HUES6 (cell line): ENCODE results near the gene RERG.

Source experiments
- H3K27ac ChIP-seq: 2 replicates; pipeline ENCODE4 v1.7.0; 2013; ENCODE audit warnings: low read depth, mild to moderate bottlenecking, low read length, inconsistent platforms
- H3K27me3 ChIP-seq: 2 replicates; pipeline ENCODE4 v1.6.1; 2013; ENCODE audit warnings: low read length; ENCODE audit not compliant: control insufficient read depth, insufficient read depth
- H3K36me3 ChIP-seq: 2 replicates; pipeline ENCODE4 v1.6.1; 2013; ENCODE audit warnings: low read length; ENCODE audit not compliant: control insufficient read depth, insufficient read depth
- H3K4me1 ChIP-seq: 2 replicates; pipeline ENCODE4 v1.6.1; 2013; ENCODE audit warnings: low read length; ENCODE audit not compliant: control insufficient read depth, insufficient read depth
- H3K4me3 ChIP-seq: 2 replicates; pipeline ENCODE4 v1.5.1; 2013; ENCODE audit warnings: low read depth, low read length
- H3K9ac ChIP-seq: one replicate; pipeline ENCODE4 v1.6.1; 2013; ENCODE audit warnings: mild to moderate bottlenecking, low read length
- H3K9me3 ChIP-seq: 2 replicates; pipeline ENCODE4 v1.6.1; 2013; ENCODE audit warnings: low read depth, low read length; ENCODE audit not compliant: control insufficient read depth, insufficient read depth

Gene RERG

GRCh38 chr12:15184484-15184883, 36.7 kb downstream of the RERG start:
- H3K36me3 ChIP-seq: no peaks in the 10 kb centered on the region
- H3K4me3 ChIP-seq: no peak overlapping the region
- H3K4me1 ChIP-seq: no peaks in the 10 kb centered on the region
- no peaks in the 10 kb centered on the region for H3K9me3 ChIP-seq
- H3K27ac ChIP-seq: no peak overlapping the region
- no peak overlapping the region for H3K9ac ChIP-seq
- H3K27me3 ChIP-seq: no peaks in the 10 kb centered on the region

- Histone ChIP-seq H3K4me1 (no peaks in the 10 kb centered on the region), H3K4me3 (no peak overlapping the region), H3K27me3 (no peaks in the 10 kb centered on the region), H3K9ac (no peak overlapping the region), H3K36me3 (no peaks in the 10 kb centered on the region), H3K27ac (no peak overlapping the region), H3K9me3 (no peaks in the 10 kb centered on the region)
These were observed 37.4 kb downstream of the RERG start for GRCh38 chr12:15183821-15184220.

DNA sequence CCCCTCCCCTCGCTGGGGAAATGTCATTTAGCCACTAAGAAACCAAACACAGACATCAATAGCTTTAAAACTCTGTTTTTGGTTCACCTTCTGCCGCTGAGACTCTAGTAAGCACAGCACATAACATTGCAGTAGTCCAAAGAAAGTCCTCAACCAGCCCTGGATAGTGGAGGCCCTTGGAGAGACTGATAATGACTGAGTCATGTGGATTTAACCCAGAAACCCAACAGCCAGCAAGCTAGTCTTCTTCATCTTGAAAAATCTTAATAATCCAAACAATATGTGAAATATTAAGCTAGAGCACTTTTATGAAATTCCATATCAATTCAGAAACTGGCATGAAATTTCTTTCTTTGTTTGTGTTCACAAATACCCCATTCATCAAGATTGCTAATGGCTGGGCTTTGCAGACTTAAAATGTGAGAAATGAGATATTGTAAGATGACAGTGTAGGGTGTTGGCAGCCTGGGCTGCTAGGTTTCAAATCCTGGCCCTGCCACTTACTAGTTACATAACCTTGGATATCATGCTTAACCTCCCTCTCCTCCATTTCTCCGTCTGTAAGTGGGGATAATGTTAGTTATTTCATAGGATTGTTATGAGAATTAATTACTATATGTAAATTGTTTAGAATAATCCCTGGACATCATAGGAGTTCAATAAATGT, 40.1 kb downstream of the RERG start:
- Histone ChIP-seq H3K4me1 (no peaks in the 10 kb centered on the region), H3K4me3 (no peak overlapping the region), H3K36me3 (no peaks in the 10 kb centered on the region), H3K9me3 (no peaks in the 10 kb centered on the region), H3K27ac (no peak overlapping the region), H3K9ac (no peak overlapping the region), H3K27me3 (no peaks in the 10 kb centered on the region)

GRCh38 chr12:15180325-15180724, 40.9 kb downstream of the RERG start:
- Histone ChIP-seq H3K9ac (no peak overlapping the region), H3K27ac (no peak overlapping the region), H3K36me3 (no peaks in the 10 kb centered on the region), H3K9me3 (no peaks in the 10 kb centered on the region), H3K4me3 (no peak overlapping the region), H3K4me1 (peaks cover 6% of the 10 kb centered on the region; the same call in 1 of the 2 replicates), H3K27me3 (no peaks in the 10 kb centered on the region)

- Histone ChIP-seq H3K4me1 (peaks cover 6% of the 10 kb centered on the region; the same call in 1 of the 2 replicates), H3K9ac (no peak overlapping the region), H3K27me3 (no peaks in the 10 kb centered on the region), H3K9me3 (no peaks in the 10 kb centered on the region), H3K4me3 (no peak overlapping the region), H3K36me3 (no peaks in the 10 kb centered on the region), H3K27ac (no peak overlapping the region)
These were observed 41.5 kb downstream of the RERG start for GRCh38 chr12:15179672-15180071.

GRCh38 chr12:15173142-15173541, 48.1 kb downstream of the RERG start:
- no peak overlapping the region for H3K9ac ChIP-seq
- no peak overlapping the region for H3K4me3 ChIP-seq
- no peak overlapping the region for H3K27ac ChIP-seq
- no peaks in the 10 kb centered on the region for H3K27me3 ChIP-seq
- no peaks in the 10 kb centered on the region for H3K9me3 ChIP-seq
- H3K36me3 ChIP-seq: no peaks in the 10 kb centered on the region
- H3K4me1 ChIP-seq: peaks cover 6% of the 10 kb centered on the region; the same call in 1 of the 2 replicates

DNA sequence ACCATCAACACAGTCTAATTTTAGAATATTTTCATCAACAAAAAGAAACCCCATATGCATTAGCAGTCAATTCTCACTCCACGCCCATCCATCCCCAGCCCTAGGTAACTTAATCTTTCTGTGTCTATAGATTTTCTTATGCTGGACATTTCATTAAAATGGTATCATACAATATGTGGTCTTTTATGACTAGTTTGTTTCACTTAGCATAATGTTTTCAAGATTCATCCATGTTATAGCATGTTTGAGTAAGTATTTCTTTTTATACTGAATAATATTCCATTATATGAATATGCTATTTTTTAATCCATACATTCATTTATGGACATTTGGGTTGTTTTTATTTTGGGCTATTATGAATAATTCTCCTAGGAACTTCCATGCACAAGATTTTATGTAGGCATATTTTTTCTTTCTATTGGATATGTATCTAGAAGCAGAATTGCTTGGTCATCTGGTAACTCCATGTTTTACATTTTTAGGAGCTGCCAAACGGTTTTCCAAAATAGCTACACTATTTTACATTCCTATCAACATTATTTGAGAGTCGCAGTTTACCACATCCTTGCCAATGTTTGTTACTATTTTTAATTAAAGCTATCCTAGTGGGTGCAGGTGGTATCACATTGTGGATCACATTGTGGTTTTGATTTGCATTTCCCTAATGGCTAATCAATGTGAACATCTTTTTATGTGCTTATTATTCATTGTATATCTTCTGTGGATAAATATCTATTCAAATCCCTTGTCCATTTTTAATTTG, 49.0 kb downstream of the RERG start:
- Histone ChIP-seq H3K9ac (no peak overlapping the region), H3K27ac (no peak overlapping the region), H3K4me1 (peaks cover 6% of the 10 kb centered on the region; the same call in 1 of the 2 replicates), H3K36me3 (no peaks in the 10 kb centered on the region), H3K27me3 (no peaks in the 10 kb centered on the region), H3K4me3 (no peak overlapping the region), H3K9me3 (no peaks in the 10 kb centered on the region)

DNA sequence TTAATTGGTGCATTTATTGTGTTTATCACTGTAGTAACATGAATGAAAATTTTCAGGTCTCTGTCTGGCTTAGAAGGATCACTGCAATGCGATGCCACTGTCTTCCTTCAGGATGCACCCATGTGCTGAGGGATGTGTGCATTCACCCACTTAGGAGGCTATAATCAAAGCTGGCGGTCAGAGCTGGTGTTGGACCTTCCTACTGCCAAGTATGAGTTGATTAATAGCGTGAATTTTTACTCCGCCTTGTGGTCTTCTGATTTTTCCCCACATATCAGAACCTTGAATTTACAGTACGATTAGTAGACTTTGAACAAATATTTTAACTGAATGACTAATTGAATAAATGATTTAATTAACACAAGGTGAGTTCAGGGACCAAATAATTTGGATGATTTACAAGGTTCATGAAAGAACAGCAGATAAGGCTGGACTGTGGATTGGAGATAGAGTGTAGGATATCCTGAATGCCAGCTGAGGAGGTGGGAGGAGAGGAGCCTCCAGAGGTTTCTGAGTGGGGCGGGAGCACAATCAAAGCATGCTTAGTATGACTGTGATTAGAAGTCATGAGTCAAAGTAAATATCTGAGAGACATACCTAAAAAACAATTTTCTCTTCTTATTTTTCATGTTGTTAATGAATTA, 50.1 kb downstream of the RERG start:
- H3K9ac ChIP-seq: no peak overlapping the region
- H3K4me3 ChIP-seq: no peak overlapping the region
- peaks cover 6% of the 10 kb centered on the region; the same call in 1 of the 2 replicates for H3K4me1 ChIP-seq
- H3K9me3 ChIP-seq: no peaks in the 10 kb centered on the region
- no peaks in the 10 kb centered on the region for H3K36me3 ChIP-seq
- H3K27me3 ChIP-seq: no peaks in the 10 kb centered on the region
- no peak overlapping the region for H3K27ac ChIP-seq

DNA sequence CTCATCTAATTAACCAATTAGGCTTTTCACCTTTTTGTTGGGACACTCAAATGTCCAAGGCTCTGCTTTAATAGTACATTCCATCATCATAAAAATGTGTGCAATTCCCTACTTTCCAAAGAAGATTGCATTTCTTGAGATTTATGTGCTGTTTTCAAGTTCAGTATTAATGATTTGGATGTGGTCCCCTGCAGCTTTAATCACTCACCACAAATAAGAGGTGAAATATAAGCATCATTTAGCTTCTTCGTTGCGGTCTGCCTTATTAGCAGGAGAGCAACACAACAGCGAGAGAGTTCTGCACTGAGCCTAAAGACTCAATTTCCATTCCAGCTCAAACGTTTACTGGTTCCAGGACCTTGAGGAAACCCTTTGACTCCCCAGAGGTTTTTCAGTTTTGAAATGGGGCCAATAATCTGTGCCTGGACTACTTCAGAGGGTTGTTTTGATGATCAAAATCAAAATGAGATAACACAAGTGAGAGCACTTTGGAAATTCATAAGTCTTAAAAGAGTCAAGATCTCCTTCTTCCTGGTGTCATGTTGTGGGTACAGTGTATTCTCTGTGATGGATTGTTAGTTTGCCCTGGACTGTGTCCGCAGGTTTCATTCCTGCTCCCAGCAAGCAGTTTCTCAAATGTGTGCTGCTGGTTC, 53.1 kb downstream of the RERG start:
- Histone ChIP-seq H3K36me3 (no peaks in the 10 kb centered on the region), H3K27ac (no peak overlapping the region), H3K4me3 (no peak overlapping the region), H3K9me3 (no peaks in the 10 kb centered on the region), H3K9ac (no peak overlapping the region), H3K27me3 (no peaks in the 10 kb centered on the region), H3K4me1 (peaks cover 5% of the 10 kb centered on the region; the same call in 1 of the 2 replicates)

DNA sequence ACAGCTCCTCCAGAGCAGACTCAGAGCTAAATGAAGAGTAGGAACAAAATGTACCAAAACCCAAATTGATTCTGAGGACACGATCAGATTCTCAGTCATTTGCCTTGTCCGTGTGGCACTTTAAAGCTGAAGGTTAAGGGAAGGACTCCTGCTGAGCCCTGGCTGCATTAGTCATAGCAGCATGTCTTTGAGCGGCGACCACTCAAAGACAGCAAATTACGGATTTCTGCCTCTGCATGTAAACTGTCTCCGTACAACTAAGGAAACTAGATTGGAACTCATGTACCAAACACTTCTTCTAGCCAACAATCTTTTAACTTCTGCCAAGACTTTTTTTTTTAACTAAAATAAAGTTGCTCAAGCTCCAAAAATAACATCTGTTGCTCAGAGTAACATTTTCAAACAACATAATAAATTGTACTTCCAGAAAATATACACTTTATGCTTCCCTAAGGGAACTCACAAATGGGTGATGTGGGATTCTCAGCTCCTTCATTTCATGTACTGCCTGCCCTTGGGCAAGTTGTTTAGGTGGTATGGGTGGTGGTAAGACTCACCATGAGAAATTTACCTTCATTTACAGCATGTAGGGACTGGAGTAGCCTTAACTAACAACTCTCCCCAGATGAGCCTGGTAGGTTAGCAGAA, 56.1 kb downstream of the RERG start:
- Histone ChIP-seq H3K4me3 (no peak overlapping the region), H3K9me3 (no peaks in the 10 kb centered on the region), H3K4me1 (peaks cover 5% of the 10 kb centered on the region; the same call in 1 of the 2 replicates), H3K36me3 (no peaks in the 10 kb centered on the region), H3K9ac (no peak overlapping the region), H3K27ac (no peak overlapping the region), H3K27me3 (no peaks in the 10 kb centered on the region)
